ENCODE measurements around the gene STX1A. TPM values are rescaled to one million over a fixed set of nuclear protein-coding genes. Genes with fewer than 3 reads are reported as not detected.

STX1A gene
- total and polyA plus RNA-seq, 2 of the 13 experiments (the other 11 are each of a cell fraction or from before 2014, with no cell fraction given), result 6.1 to 12.2 TPM

DNA sequence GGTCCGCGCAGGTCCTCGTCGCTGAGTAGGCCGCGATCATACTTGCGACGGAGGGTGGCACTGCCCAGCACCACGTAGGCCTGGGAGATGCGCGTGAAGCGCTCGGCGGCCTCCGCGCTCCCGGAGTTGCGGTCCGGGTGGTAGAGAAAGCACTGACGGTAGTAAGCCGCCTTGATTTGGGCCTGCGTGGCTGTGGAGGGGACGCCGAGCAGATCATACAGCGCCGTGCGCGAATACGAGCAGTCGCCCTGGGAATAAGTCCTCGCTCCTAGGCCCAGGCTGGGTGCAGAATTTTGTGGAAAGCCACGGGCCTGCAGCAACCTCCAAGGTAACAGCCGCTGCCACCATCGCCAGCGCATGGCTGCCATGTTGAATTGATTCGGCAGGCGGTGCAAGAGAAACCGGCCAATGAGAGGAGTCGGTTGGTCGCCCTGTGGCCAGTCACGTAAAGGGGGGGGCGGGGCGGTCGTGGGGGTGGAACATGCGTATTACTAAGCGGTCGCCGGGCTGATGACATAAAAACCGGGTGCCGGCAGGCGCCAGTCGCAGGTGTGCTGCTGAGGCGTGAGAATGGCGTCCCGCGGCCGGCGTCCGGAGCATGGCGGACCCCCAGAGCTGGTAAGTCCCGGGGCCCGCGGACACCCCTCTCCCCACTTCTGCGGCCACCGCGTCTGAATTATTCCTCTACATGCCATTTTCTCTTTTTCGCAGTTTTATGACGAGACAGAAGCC is 36.2 kb downstream of the STX1A start, which contains the start of the genes BUD23 and DNAJC30 (continued):
- TF ChIP-seq NRL (CRISPR knock-in tag; IDR thresholded peaks at IDR 0.05; ENCODE audit: borderline replicate concordance) (no peak), MAFF (IDR thresholded peaks at IDR 0.05; ENCODE audit: low read depth, low read length) (no peak), BRF2 (CRISPR knock-in tag; IDR thresholded peaks at IDR 0.05) (0 out of 2 replicates have a peak, but pooled peaks have one; percentile 59), NFKB2 (CRISPR knock-in tag; IDR thresholded peaks at IDR 0.05; ENCODE audit: borderline replicate concordance) (no peak), PRMT3 (CRISPR knock-in tag; IDR thresholded peaks at IDR 0.05; ENCODE audit: borderline replicate concordance, low read depth) (no peak), ZNF850 (CRISPR knock-in tag; conservative IDR thresholded peaks at IDR 0.05) (no peak), ZNF775 (CRISPR knock-in tag; IDR thresholded peaks at IDR 0.05; ENCODE audit: borderline replicate concordance) (no peak), STAT5B (CRISPR knock-in tag; IDR thresholded peaks at IDR 0.05) (no peak), SRF (IDR thresholded peaks at IDR 0.05; ENCODE audit: low read depth, low read length) (peak; percentile 73), TBP (CRISPR knock-in tag; IDR thresholded peaks at IDR 0.05) (no peak), HOXD1 (CRISPR knock-in tag; IDR thresholded peaks at IDR 0.05) (0 out of 2 replicates have a peak, but pooled peaks have one; percentile 59), REPIN1 (CRISPR knock-in tag; IDR thresholded peaks at IDR 0.05; ENCODE audit: borderline replicate concordance, low read depth) (0 out of 2 replicates have a peak, but pooled peaks have one; percentile 45), PCBP2 (optimal IDR thresholded peaks at IDR 0.05; ENCODE audit: low read depth, low read length, poor library complexity, severe bottlenecking) (no peak), BCL6 (CRISPR knock-in tag; IDR thresholded peaks at IDR 0.05) (peak; percentile 7; the same call in 1 of the 2 replicates), U2AF2 (IDR thresholded peaks at IDR 0.05; ENCODE audit: low read depth, low read length) (no peak), ZNF484 (CRISPR knock-in tag; IDR thresholded peaks at IDR 0.05; ENCODE audit: borderline replicate concordance, low read depth) (no peak), GPN1 (CRISPR knock-in tag; IDR thresholded peaks at IDR 0.05; ENCODE audit: borderline replicate concordance) (no peak), PHF20 (CRISPR knock-in tag; IDR thresholded peaks at IDR 0.05) (peak; percentile 89), ZNF296 (CRISPR knock-in tag; conservative IDR thresholded peaks at IDR 0.05) (no peak; the same call in 1 of the 2 replicates), MBD4 (IDR thresholded peaks at IDR 0.05; ENCODE audit: borderline replicate concordance, low read length) (no peak), ZFP36 (IDR thresholded peaks at IDR 0.05; ENCODE audit: borderline replicate concordance, low read depth, low read length, partially characterized antibody) (no peak), ZNF7 (CRISPR knock-in tag; IDR thresholded peaks at IDR 0.05) (no peak), ZNF280D (CRISPR knock-in tag; IDR thresholded peaks at IDR 0.05) (no peak), CC2D1A (CRISPR knock-in tag; IDR thresholded peaks at IDR 0.05) (no peak)
- TF ChIP-seq, protein P1, sequence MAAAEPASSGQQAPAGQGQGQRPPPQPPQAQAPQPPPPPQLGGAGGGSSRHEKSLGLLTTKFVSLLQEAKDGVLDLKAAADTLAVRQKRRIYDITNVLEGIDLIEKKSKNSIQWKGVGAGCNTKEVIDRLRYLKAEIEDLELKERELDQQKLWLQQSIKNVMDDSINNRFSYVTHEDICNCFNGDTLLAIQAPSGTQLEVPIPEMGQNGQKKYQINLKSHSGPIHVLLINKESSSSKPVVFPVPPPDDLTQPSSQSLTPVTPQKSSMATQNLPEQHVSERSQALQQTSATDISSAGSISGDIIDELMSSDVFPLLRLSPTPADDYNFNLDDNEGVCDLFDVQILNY (CRISPR knock-in tag; conservative IDR thresholded peaks at IDR 0.05), result no peak; the same call in 1 of the 2 replicates
- TF ChIP-seq, protein P2, sequence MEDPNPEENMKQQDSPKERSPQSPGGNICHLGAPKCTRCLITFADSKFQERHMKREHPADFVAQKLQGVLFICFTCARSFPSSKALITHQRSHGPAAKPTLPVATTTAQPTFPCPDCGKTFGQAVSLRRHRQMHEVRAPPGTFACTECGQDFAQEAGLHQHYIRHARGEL (CRISPR knock-in tag; IDR thresholded peaks at IDR 0.05), result no peak
